Testis (tissue), 2 donors: ENCODE data around the gene HLA-DPA1.

Experiments used
- CTCF ChIP-seq, 3 experiments: fragments of 450-650 bp in 2 of 3; fragments of 200-600 bp in 1 of 3; sonication (generic) in 1 of 3; IDR thresholded peaks; one replicate each; pipeline ENCODE4 v1.5.1; 2016 to 2019; ENCODE audit warnings: antibody characterized with exemption in 3 of 3, mild to moderate bottlenecking in 2 of 3, moderate library complexity in 1 of 3
- POLR2A ChIP-seq: fragments of 450-650 bp; IDR thresholded peaks from one replicate; pipeline ENCODE4 v1.6.1; 2017; ENCODE audit warnings: antibody characterized with exemption, mild to moderate bottlenecking, moderate library complexity

- TF ChIP-seq CTCF (IDR thresholded peaks at IDR 0.05) (no peak), POLR2A (no peak)
These were observed 34.9 kb upstream of the HLA-DPA1 start for GRCh38 chr6:33108307-33108706.
